ENCODE results near the gene ICA1.

DNA sequence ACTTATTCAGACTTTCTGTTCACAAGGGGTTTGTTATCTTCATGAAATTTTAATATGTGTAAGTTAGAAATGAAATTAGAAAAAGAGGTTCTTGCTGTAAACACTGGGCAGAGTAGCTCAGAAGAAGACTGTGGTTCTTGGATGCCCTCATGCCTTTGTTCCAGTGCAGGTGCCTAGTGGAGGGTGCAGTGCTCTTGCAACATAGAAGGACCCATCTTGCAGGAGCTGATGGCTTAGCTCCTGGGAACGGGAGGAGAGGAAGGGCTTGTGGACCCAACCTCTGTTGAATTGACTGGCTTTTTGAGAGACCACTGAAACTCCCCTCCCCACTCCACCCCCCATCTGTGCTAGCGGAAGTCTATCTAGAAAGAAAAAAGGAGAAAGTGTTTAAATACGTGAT is 176.5 kb downstream of the ICA1 start:
- TF ChIP-seq, protein P1, sequence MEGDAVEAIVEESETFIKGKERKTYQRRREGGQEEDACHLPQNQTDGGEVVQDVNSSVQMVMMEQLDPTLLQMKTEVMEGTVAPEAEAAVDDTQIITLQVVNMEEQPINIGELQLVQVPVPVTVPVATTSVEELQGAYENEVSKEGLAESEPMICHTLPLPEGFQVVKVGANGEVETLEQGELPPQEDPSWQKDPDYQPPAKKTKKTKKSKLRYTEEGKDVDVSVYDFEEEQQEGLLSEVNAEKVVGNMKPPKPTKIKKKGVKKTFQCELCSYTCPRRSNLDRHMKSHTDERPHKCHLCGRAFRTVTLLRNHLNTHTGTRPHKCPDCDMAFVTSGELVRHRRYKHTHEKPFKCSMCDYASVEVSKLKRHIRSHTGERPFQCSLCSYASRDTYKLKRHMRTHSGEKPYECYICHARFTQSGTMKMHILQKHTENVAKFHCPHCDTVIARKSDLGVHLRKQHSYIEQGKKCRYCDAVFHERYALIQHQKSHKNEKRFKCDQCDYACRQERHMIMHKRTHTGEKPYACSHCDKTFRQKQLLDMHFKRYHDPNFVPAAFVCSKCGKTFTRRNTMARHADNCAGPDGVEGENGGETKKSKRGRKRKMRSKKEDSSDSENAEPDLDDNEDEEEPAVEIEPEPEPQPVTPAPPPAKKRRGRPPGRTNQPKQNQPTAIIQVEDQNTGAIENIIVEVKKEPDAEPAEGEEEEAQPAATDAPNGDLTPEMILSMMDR (IDR thresholded peaks at IDR 0.05) = no peak
- no peak for TF ChIP-seq POLR2A (IDR thresholded peaks at IDR 0.05)

Data from body of pancreas (tissue), 4 donors.